Measurements from ENCODE around the gene DGLUCY. TPM values are rescaled to one million over a fixed set of nuclear protein-coding genes. Genes with fewer than 3 reads are reported as not detected.
"Not testable (repeated sequence)": the region's sequence is repeated elsewhere in the genome, so short reads cannot be mapped to it uniquely, and the experiment has no call there.

The DGLUCY gene
- total and polyA plus RNA-seq, 9 donors: 17.9 to 73.3 (median 39.3) TPM

DNA sequence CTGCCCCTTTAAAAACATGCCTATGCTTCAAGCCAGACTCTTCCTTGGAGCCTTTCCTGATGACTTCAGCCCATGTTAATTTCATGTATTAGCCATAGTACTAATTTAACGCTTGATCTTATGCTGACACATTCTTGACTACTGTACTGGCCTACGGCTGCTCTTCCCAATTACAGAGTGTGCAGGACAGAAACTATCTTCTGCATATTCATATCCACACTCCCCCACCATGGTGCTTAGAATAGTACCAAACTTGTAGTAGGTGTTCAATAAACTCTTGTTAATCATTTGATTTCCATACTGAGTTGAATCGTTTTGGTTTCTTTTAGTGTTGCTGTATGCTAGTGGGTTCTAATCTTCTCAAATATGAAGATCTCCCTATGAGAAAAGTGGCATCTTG is 21.8 kb upstream of the DGLUCY start:
- no peak for DNase-seq
- H3K27ac ChIP-seq: no peak overlapping the region
- H3K9me3 ChIP-seq: no peaks in the 10 kb centered on the region
- 82 to 95% (median 92%) methylated on average over 3 of the region's 3 CpGs for WGBS, 3 donors
- H3K27me3 ChIP-seq: no peaks in the 10 kb centered on the region
- TF ChIP-seq POLR2A (IDR thresholded peaks at IDR 0.05): no peak
- no peak overlapping the region for H3K4me3 ChIP-seq
- peaks cover 4% of the 10 kb centered on the region for H3K4me1 ChIP-seq (ENCODE audit: insufficient read depth)
- intact Hi-C loops (cut with DNase I): no loop called here
- no peaks in the 10 kb centered on the region for H3K36me3 ChIP-seq

DNA sequence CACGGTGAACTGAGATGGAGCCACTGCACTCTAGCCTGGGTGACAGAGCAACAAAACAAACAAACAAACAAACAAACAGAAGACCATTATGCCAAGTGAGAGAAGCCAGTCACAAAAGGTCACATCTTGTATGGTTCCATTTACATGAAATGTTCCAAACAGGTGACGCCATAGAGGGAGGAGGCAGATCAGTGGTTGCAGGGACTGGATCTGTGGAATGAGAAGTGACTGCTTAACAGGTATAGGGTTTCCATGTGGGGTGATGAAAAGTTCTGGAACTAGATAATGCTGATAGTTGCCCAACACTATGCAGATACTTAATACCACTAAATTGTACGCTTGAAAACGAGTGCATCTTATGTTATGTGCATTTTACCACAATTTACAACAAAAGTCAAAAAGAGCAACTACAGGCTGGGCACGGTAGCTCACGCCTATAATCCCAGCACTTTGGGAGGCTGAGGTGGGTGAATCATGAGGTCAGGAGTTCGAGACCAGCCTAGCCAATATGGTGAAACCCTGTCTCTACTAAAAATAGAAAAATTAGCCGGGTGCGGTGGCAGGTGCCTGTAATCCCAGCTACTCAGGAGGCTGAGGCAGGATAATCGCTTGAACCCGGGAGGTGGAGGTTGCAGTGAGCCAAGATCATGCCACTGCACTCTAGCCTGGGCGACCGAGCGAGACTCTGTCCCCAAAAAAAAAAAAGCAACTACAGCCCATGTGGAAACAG is 20.0 kb upstream of the DGLUCY start:
- H3K4me3 ChIP-seq; H3K36me3 ChIP-seq; H3K4me1 ChIP-seq (ENCODE audit: insufficient read depth); intact Hi-C loops (cut with DNase I); H3K27ac ChIP-seq; H3K27me3 ChIP-seq; H3K9me3 ChIP-seq; DNase-seq: not testable (repeated sequence)
- 94 to 97% (median 96%) methylated on average over 14 of the region's 14 CpGs for WGBS, 3 donors

DNA sequence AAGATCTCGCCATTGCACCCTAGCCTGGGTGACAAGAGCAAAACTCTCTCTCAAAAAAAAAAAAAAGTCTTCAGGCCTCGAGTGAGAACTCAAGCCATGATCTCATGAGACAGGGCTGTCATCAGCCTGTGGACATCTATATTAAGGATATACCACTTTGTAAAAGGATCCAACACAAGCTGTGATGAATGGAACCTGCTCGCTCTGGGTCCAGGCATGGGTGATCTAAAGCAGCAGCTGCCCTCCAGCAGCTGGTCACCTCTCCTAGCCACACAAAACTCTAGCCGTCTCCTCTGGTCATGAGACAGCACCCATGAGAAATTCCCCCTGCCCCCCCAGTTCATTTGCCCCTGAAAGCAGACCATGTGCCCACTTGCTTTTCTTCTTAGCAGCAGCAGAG is 19.1 kb upstream of the DGLUCY start:
- Histone ChIP-seq H3K4me1 (ENCODE audit: insufficient read depth) (no peaks in the 10 kb centered on the region), H3K27ac (no peak overlapping the region), H3K27me3 (no peaks in the 10 kb centered on the region), H3K36me3 (no peaks in the 10 kb centered on the region), H3K4me3 (no peak overlapping the region), H3K9me3 (no peaks in the 10 kb centered on the region)
- 85 to 94% (median 92%) methylated on average over 4 of the region's 4 CpGs for whole genome bisulfite sequencing, 3 donors
- intact Hi-C loops (cut with DNase I): no loop called here
- no peak for DNase-seq
- TF ChIP-seq POLR2A (IDR thresholded peaks at IDR 0.05) (no peak), EP300 (IDR thresholded peaks at IDR 0.05) (no peak)
- TF ChIP-seq, protein P1, sequence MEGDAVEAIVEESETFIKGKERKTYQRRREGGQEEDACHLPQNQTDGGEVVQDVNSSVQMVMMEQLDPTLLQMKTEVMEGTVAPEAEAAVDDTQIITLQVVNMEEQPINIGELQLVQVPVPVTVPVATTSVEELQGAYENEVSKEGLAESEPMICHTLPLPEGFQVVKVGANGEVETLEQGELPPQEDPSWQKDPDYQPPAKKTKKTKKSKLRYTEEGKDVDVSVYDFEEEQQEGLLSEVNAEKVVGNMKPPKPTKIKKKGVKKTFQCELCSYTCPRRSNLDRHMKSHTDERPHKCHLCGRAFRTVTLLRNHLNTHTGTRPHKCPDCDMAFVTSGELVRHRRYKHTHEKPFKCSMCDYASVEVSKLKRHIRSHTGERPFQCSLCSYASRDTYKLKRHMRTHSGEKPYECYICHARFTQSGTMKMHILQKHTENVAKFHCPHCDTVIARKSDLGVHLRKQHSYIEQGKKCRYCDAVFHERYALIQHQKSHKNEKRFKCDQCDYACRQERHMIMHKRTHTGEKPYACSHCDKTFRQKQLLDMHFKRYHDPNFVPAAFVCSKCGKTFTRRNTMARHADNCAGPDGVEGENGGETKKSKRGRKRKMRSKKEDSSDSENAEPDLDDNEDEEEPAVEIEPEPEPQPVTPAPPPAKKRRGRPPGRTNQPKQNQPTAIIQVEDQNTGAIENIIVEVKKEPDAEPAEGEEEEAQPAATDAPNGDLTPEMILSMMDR (IDR thresholded peaks at IDR 0.05): no peak

DNA sequence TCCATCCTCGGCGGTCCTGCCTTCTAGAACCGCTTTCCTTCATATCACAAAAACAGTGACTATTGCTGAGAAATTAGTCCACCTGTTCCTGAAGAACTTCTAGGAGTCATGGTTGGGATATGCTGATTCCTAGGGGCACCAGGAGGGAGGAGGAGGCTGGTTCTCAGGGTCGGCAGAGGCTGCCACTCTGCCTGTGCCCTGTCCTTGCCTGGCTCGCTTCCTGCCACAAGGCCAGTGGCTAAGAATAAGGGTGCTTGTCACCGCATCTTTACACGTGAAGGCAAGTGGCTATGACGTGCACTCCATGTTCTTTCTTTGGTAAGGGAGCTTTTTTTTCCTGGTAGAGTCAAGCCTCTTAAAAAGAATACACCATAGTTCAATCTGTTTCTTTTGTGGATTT is 18.7 kb upstream of the DGLUCY start:
- 80 to 87% (median 83%) methylated on average over 8 of the region's 8 CpGs for WGBS, 3 donors
- TF ChIP-seq EP300 (IDR thresholded peaks at IDR 0.05) (no peak), POLR2A (IDR thresholded peaks at IDR 0.05) (no peak)
- TF ChIP-seq, protein P1 (IDR thresholded peaks at IDR 0.05): no peak
- no peaks in the 10 kb centered on the region for H3K36me3 ChIP-seq

DNA sequence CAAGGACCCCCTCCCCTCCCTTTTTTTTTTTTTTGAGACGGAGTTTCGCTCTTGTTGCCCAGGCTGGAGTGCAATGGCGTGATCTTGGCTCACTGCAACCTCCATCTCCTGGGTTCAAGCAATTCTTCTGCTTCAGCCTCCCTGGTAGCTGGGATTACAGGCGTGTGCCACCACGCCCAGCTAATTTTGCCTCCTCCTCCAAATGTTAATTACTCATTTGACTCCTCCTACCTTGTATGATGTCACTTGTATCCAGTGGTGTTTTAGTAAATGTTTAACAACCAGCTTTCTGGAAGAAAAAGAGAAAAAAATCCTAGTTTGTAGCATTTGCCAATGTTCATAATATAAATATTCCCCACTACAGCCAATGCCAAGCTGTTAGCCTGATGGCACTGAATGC is 16.2 kb upstream of the DGLUCY start:
- H3K9me3 ChIP-seq; H3K27me3 ChIP-seq; H3K27ac ChIP-seq; H3K4me1 ChIP-seq (ENCODE audit: insufficient read depth); H3K4me3 ChIP-seq; H3K36me3 ChIP-seq; intact Hi-C loops (cut with DNase I); DNase-seq: not testable (repeated sequence)
- 84 to 93% (median 90%) methylated on average over 5 of the region's 5 CpGs for WGBS, 3 donors

More for the DNA sequence above, 18.7 kb upstream of the DGLUCY start:
- H3K4me3 ChIP-seq: no peak overlapping the region
- H3K27me3 ChIP-seq: no peaks in the 10 kb centered on the region
- H3K9me3 ChIP-seq: no peaks in the 10 kb centered on the region
- no peaks in the 10 kb centered on the region for H3K4me1 ChIP-seq (ENCODE audit: insufficient read depth)
- no peak overlapping the region for H3K27ac ChIP-seq
- intact Hi-C loops (cut with DNase I): no loop called here
- no peak for DNase-seq

DNA sequence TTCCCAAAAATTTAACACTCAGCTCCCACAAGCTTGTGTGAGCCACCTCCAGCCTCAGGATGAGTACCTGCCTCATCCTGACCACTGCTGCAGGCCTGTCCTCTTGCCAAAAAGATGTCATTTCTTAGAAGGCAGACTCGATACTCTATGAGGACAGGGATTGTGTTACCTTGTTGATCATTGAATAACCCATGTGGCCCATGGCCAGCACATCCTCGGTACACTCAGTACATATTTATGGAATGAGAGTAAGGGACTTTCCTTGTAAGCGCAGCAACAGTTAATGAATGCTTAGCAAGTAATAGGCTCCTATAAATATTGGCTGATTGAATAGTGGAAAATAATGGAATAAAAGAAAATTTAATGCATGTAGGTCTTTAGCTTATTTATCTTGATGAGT is 15.3 kb upstream of the DGLUCY start:
- 75 to 78% (median 75%) methylated on average over 3 of the region's 3 CpGs for WGBS, 3 donors
- TF ChIP-seq POLR2A (IDR thresholded peaks at IDR 0.05) (no peak), EP300 (IDR thresholded peaks at IDR 0.05) (no peak)
- TF ChIP-seq, protein P1 (IDR thresholded peaks at IDR 0.05): no peak
- no peaks in the 10 kb centered on the region for H3K4me1 ChIP-seq (ENCODE audit: insufficient read depth)
- no peaks in the 10 kb centered on the region for H3K9me3 ChIP-seq
- no peak overlapping the region for H3K27ac ChIP-seq
- H3K36me3 ChIP-seq: no peaks in the 10 kb centered on the region
- intact Hi-C loops (cut with DNase I): no loop called here
- no peak for DNase-seq
- no peaks in the 10 kb centered on the region for H3K27me3 ChIP-seq
- H3K4me3 ChIP-seq: no peak overlapping the region

Data from ovary (tissue), 9 donors.